LNCAP (cell line): ENCODE data around the gene GATA6.

Experiments
- CTCF ChIP-seq: fragments of 450-650 bp; IDR thresholded peaks from 2 replicates; pipeline ENCODE4 v1.5.1; 2017; ENCODE audit warnings: mild to moderate bottlenecking

The GATA6 gene

DNA sequence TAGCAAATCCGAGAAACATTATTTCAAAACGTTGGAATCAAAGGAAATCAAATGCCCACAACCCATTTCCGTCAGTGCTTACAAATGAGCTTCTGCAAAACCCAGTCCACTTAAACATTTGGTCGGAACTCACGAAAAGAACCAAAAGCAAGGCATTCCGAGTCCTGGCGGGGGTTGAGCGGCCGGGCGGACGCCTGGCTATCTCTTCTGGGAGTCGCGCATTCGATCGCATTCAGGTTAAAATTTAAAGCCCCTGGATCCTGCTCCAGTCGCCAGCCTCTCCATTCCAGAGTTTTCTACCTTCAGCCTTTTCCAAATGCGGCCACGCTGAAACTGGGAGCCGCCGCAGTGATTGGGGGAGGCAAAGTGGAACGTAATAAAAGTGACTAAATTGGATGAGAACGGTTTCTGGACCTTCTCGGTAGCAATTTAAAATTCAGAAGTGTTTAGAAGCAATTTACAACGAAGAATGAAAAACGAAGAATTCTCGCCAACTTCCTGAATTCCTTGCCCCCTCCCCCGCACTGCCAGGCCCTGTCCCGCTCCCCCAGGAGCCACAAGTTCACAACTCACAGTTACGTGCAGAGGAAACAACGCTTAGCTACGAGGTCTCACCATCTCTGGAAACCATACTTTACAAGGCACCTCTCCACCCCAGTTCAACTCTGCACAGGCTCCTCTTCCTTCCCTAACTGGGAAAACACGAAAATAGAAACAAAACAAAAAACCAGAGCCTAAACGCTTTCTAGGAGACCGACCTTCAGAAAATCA is 1.7 kb upstream of the GATA6 start:
- no peak for TF ChIP-seq CTCF

GRCh38 chr18:22168360-22168921 is 948 bp upstream of the GATA6 start:
- no peak for TF ChIP-seq CTCF

DNA sequence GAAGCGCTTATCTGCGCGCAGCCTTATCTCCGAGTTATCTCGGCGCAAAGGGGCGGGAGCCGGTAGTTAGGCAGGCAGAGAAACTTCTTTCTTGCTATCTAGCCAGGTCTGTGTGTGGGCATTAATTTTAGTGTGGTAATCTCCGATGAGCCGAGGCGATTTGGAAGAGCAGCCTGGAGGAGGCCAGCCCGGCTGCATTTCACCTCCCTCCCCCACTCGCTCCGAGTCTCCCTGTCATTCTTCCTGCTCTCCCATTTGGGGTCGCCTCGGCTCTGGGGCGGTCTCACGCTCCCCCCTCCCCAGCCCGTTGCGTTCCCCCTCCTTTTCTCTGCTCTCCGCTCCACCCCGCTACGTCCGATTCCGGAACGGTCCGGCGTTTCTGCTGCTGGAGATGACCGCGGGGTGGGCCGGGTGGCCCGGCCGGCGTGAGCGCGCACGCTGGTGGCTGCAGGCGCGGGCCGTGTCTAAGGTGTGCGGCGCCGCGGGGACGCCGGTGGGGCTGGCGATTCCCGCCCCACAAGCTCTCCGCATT is 566 bp downstream of the GATA6 start:
- no peak for TF ChIP-seq CTCF

DNA sequence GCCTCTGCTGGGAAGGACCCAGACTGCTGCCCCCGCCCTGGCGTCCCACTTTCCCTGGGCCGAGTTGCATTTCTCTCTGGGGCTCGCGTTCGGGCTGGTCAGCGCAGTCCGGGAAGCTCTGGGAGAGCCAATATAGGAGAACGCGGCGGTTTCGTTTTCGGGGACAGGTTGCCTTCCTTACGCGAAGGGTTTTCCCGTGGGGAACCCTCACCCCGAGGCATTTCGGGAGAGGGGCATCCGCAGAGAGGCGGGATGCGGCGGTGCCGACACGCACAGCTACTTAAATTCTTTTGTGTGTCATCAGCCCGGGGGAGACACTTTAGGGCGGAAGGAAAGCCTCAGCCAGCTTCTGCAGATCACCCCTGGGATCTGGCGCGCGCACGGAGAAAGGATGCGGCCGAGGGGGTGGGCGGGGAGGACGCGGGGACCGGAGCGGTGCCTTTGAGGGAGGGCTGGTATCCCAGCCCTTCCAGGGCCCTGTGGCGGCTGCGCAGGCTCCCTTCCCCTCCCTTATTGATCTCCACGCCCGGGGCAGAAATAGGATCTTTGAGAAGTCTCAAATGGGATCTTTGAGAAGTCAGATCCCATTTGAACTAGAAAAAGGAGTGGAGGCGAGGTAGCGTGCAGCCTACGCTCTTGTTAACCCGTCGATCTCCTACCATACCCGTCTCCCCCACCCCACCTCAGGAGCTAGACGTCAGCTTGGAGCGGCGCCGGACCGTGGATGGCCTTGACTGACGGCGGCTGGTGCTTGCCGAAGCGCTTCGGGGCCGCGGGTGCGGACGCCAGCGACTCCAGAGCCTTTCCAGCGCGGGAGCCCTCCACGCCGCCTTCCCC is 1.2 kb downstream of the GATA6 start:
- TF ChIP-seq CTCF = no peak

DNA sequence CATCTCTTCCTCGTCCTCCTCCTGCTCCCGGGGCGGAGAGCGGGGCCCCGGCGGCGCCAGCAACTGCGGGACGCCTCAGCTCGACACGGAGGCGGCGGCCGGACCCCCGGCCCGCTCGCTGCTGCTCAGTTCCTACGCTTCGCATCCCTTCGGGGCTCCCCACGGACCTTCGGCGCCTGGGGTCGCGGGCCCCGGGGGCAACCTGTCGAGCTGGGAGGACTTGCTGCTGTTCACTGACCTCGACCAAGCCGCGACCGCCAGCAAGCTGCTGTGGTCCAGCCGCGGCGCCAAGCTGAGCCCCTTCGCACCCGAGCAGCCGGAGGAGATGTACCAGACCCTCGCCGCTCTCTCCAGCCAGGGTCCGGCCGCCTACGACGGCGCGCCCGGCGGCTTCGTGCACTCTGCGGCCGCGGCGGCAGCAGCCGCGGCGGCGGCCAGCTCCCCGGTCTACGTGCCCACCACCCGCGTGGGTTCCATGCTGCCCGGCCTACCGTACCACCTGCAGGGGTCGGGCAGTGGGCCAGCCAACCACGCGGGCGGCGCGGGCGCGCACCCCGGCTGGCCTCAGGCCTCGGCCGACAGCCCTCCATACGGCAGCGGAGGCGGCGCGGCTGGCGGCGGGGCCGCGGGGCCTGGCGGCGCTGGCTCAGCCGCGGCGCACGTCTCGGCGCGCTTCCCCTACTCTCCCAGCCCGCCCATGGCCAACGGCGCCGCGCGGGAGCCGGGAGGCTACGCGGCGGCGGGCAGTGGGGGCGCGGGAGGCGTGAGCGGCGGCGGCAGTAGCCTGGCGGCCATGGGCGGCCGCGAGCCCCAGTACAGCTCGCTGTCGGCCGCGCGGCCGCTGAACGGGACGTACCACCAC is 2.1 kb downstream of the GATA6 start:
- TF ChIP-seq CTCF = no peak

DNA sequence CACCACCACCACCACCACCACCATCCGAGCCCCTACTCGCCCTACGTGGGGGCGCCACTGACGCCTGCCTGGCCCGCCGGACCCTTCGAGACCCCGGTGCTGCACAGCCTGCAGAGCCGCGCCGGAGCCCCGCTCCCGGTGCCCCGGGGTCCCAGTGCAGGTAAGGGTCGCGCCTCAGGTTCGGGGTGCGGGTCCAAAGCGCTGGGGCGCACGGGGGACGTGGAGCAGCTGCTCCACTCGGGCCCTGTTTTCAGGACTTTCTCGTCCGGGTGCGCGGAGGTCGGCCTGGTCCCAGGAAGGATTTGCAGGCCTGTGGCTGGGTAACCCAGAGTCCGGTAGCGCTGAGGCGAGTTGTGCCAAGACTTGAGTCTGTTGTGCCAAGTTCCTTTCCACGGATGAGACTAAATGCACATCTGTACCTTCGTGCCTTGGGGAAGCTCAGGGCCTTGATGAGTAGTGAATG is 2.8 kb downstream of the GATA6 start:
- no peak for TF ChIP-seq CTCF
